ENCODE results near the gene SLC25A5. TPM values are rescaled to one million over a fixed set of nuclear protein-coding genes. Genes with fewer than 3 reads are reported as not detected.

SLC25A5 gene
- total and polyA plus RNA-seq, 10 of the 15 experiments (the other 5 are each of a cell fraction or from before 2014, with no cell fraction given) = 361 to 3,863 (median 618) TPM

DNA sequence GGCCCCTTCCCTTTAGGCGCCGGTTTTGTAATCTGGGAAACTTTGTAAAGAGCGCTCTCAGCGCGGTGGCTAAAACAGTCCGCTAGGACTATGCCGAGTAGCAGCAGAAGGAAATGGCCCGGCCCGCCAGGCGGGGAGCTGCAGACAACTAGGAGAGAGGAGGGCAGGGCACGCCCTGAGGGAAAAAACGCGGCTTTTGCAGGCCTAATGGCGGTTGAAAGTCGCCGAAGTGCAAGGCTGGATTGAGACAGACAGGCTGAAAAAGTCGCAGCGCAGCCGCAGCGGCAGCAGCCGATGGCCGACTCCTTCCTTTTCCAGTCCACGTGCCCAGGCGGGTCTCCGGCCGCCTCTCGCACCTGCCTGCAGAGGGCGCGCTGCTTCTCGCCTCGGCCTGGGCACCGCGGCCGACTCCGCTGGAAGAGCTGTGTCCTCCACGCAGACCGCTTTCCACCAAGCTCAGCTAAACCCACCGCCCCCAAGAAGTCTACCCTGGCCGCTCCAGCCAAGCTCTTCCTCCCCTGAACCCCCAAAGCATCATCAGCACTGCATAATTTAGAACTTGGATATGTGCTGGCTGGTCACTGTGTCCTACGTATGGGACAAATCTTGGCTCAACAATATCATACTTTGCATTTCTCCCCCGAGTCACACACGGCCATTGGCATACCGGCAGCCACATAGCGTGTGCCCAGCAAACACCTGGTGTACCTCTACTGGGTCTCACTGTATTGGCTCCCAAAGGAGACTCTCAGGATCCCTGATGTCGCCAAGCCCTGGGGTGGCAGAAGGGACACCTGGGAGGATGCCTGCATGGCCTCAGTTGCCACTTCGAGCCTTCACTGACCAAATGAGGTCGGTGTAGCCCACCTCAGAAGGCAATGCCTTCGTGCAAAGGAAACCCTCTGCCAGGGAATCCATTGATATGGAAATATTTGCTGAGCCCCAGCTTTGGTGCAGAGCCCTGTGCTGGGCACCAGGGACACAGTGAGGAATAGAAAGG, 14.5 kb downstream of the SLC25A5 start (continued):
- peak; percentile 66 for TF ChIP-seq MYC (IDR thresholded peaks at IDR 0.05; ENCODE audit: insufficient read depth, insufficient read length, insufficient replicate concordance, low read length, severe bottlenecking)

DNA sequence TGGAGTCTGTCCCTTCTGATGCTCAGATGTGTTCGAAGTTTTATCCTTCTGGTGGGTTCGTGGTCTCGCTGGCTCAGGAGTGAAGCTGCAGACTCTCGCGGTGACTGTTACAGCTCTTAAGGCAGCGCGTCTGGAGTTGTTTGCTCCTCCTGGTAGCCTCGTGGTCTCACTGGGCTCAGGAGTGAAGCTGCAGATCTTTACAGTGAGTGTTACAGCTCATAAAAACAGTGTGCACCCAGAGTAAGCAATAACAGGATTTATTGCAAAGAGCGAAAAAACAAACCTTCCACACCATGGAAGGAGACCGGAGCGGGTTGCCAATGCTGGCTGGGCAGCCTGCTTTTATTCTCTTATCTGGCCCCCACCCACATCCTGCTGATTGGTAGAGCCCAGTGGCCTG, 18.5 kb downstream of the SLC25A5 start:
- Histone ChIP-seq H3K4me3 (no peak overlapping the region), H3K4me1 (ENCODE audit: control insufficient read depth, insufficient read depth, low read length) (no peaks in the 10 kb centered on the region; the same call in 1 of the 2 replicates), H2AFZ (ENCODE audit: control insufficient read depth, low read depth, low read length) (no peak overlapping the region), H3K36me3 (ENCODE audit: control insufficient read depth in 2 of 2, insufficient read depth in 2 of 2, low read length in 1 of 2) (no peaks in the 10 kb centered on the region), H3K4me2 (ENCODE audit: control insufficient read depth, insufficient read depth) (no peak overlapping the region), H3K27ac (ENCODE audit: control insufficient read depth, insufficient read depth) (no peak overlapping the region), H3K9ac (ENCODE audit: control insufficient read depth, insufficient read depth, low read length) (no peak overlapping the region), H3K27me3 (replicated peaks in 1 of 2; ENCODE audit: control insufficient read depth in 2 of 2, insufficient read depth in 2 of 2, low read length in 1 of 2) (no peaks in the 10 kb centered on the region), H3K79me2 (ENCODE audit: control insufficient read depth, insufficient read depth, low read length) (no peaks in the 10 kb centered on the region), H4K20me1 (ENCODE audit: control insufficient read depth, insufficient read depth) (no peaks in the 10 kb centered on the region), H3K9me3 (replicated peaks; ENCODE audit: control insufficient read depth, insufficient read depth, low read length) (no peaks in the 10 kb centered on the region)
- ChIA-PET RAD21 (ENCODE audit: unreplicated experiment) (no interaction called here), SMC1A (ENCODE audit: uncharacterized antibody, unreplicated experiment) (interaction anchor here (1.8 to 2.0 kb wide), 2 partner anchors 9 to 25 kb away, joined by 7 to 8 read pairs; no protein-coding TSS in a partner anchor), CTCF (interaction anchor here (0.6 to 6.2 kb wide), 5 partner anchors 8 to 508 kb away, joined by 3 to 59 read pairs (median 7); no protein-coding TSS in a partner anchor), POLR2A (no interaction called here)
- intact Hi-C loops (cut with micrococcal nuclease; ENCODE audit: unreplicated experiment) = loop anchor here (10.0 kb wide), 1 partner anchor 398 kb away; no protein-coding TSS in a partner anchor
- BruUV-seq (replicated peaks) = no TSS peak
- in situ Hi-C loops (cut with MboI) = no loop called here
- DNase-seq (ENCODE audit: low read depth, low spot score) = no peak
- FAIRE-seq = no peak
- no peak for ATAC-seq
- 63% methylated on average over 11 of the region's 11 CpGs for WGBS (ENCODE audit: insufficient coverage, insufficient replicate concordance, low lambda C conversion rate, missing lambda C conversion rate)
- TF ChIP-seq BACH1 (IDR thresholded peaks at IDR 0.05; ENCODE audit: borderline replicate concordance) (no peak), PML (IDR thresholded peaks at IDR 0.05; ENCODE audit: low read length) (no peak), SIN3A (IDR thresholded peaks at IDR 0.05; ENCODE audit: low read depth, low read length) (no peak), ZNF217 (IDR thresholded peaks at IDR 0.05) (no peak), SREBF1 (IDR thresholded peaks at IDR 0.05; ENCODE audit: low read length) (no peak), JUNB (IDR thresholded peaks at IDR 0.05) (no peak), BMI1 (IDR thresholded peaks at IDR 0.05; ENCODE audit: borderline replicate concordance) (no peak), IKZF2 (IDR thresholded peaks at IDR 0.05) (no peak), SMAD1 (IDR thresholded peaks at IDR 0.05; ENCODE audit: low read depth, partially characterized antibody) (no peak), CHD4 (IDR thresholded peaks at IDR 0.05) (no peak), ZNF207 (IDR thresholded peaks at IDR 0.05; ENCODE audit: borderline replicate concordance) (no peak), ZBTB40 (IDR thresholded peaks at IDR 0.05; ENCODE audit: borderline replicate concordance) (no peak), CBFB (IDR thresholded peaks at IDR 0.05; ENCODE audit: low read depth) (no peak), RAD51 (IDR thresholded peaks at IDR 0.05) (no peak), CREM (IDR thresholded peaks at IDR 0.05; ENCODE audit: low read depth) (no peak), RBBP5 (conservative IDR thresholded peaks at IDR 0.05) (no peak)
